HL-60 (cell line): ENCODE measurements around the gene NPHS1.
"Not testable (repeated sequence)": the region's sequence is repeated elsewhere in the genome, so short reads cannot be mapped to it uniquely, and the experiment has no call there.

Source experiments
- DNase-seq, 2 experiments: peaks; one replicate each; pipeline ENCODE4 v3.0.0-alpha.2; 2010 to 2020; ENCODE audit warnings: low read depth in 1 of 2, low spot score in 1 of 2
- H3K27ac ChIP-seq: fragments of 250-450 bp; sonication (Bioruptor Pico); replicated peaks from 2 replicates; pipeline ENCODE4 v1.5.1; 2020; ENCODE audit warnings: mild to moderate bottlenecking, moderate library complexity
- H3K27me3 ChIP-seq: fragments of 250-450 bp; sonication (Bioruptor Pico); 2 replicates; pipeline ENCODE4 v1.5.1; 2021; ENCODE audit warnings: mild to moderate bottlenecking, moderate library complexity; ENCODE audit not compliant: insufficient read depth, poor library complexity, severe bottlenecking
- H3K4me3 ChIP-seq: replicated peaks from 2 replicates; pipeline ENCODE4 v1.5.1; 2011; ENCODE audit warnings: mild to moderate bottlenecking, control low read depth, low read length; ENCODE audit not compliant: insufficient read depth
- GABPA ChIP-seq: IDR thresholded peaks from 2 replicates; pipeline ENCODE4 v1.6.1; 2012; ENCODE audit warnings: low read depth
- POLR2AphosphoS5 ChIP-seq: IDR thresholded peaks from 2 replicates; pipeline ENCODE4 v1.6.1; 2012; ENCODE audit warnings: low read depth
- SPI1 ChIP-seq: IDR thresholded peaks from 2 replicates; pipeline ENCODE4 v1.6.1; 2012; ENCODE audit warnings: low read depth, mild to moderate bottlenecking, borderline replicate concordance
- TF ChIP-seq, protein P1 (sequence below): IDR thresholded peaks from one replicate; pipeline ENCODE4 v1.5.1; 2011; ENCODE audit warnings: low read length, control low read depth, inconsistent platforms; ENCODE audit not compliant: insufficient read depth
- TF ChIP-seq, protein P2 (sequence below): IDR thresholded peaks from 2 replicates; pipeline ENCODE4 v1.6.1; 2012; ENCODE audit warnings: low read depth; ENCODE audit not compliant: insufficient replicate concordance

Gene NPHS1

DNA sequence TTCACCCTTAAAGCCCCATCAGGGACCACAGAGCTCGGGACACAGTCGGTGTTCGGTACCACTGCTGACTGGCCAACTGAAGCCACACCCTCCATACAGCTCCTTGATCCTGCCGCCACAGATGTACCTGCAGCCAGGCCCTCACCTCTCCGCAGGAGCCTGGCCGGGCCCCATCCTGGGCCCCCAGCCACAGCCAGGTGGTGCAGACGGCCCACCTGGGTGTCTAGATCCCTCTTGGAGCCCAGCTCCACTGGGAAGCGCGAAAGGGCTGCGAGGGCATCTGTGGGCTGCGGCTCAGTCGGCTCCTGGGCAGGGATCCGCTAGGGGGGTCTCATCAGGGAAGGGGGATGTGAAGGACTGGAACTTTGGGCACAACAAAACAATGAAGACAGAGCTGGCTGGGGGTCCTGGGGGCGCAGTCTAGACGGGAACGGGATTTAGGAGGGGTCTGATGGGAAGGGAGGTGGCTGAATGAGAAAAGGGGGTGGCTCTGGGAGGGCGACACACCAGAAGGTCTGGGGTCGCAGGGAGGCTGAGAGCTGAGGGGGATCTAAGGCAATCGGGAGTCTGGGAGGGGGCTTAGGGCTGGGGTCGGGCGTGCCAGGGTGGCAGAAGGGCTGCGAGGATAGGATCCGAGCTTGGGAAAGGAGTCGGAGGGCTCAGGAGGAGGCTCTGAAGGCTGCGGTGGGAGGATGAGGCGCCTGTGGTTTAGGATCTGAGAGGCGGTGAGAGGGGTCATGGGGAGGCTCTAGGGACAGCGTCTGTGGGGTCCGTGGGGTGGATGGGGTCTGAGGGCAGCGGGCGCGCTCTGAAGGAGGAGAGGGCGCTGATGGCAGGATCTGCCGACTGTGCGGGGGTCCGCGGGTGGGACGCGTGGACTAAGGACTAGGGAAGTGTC, 55.4 kb downstream of the NPHS1 start:
- Histone ChIP-seq H3K27me3 (peaks cover 8% of the 10 kb centered on the region), H3K4me3 (no peak overlapping the region), H3K27ac (no peak overlapping the region)
- TF ChIP-seq SPI1 (no peak), GABPA (no peak), POLR2AphosphoS5 (no peak)
- TF ChIP-seq, protein P1, sequence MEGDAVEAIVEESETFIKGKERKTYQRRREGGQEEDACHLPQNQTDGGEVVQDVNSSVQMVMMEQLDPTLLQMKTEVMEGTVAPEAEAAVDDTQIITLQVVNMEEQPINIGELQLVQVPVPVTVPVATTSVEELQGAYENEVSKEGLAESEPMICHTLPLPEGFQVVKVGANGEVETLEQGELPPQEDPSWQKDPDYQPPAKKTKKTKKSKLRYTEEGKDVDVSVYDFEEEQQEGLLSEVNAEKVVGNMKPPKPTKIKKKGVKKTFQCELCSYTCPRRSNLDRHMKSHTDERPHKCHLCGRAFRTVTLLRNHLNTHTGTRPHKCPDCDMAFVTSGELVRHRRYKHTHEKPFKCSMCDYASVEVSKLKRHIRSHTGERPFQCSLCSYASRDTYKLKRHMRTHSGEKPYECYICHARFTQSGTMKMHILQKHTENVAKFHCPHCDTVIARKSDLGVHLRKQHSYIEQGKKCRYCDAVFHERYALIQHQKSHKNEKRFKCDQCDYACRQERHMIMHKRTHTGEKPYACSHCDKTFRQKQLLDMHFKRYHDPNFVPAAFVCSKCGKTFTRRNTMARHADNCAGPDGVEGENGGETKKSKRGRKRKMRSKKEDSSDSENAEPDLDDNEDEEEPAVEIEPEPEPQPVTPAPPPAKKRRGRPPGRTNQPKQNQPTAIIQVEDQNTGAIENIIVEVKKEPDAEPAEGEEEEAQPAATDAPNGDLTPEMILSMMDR = no peak
- TF ChIP-seq, protein P2, sequence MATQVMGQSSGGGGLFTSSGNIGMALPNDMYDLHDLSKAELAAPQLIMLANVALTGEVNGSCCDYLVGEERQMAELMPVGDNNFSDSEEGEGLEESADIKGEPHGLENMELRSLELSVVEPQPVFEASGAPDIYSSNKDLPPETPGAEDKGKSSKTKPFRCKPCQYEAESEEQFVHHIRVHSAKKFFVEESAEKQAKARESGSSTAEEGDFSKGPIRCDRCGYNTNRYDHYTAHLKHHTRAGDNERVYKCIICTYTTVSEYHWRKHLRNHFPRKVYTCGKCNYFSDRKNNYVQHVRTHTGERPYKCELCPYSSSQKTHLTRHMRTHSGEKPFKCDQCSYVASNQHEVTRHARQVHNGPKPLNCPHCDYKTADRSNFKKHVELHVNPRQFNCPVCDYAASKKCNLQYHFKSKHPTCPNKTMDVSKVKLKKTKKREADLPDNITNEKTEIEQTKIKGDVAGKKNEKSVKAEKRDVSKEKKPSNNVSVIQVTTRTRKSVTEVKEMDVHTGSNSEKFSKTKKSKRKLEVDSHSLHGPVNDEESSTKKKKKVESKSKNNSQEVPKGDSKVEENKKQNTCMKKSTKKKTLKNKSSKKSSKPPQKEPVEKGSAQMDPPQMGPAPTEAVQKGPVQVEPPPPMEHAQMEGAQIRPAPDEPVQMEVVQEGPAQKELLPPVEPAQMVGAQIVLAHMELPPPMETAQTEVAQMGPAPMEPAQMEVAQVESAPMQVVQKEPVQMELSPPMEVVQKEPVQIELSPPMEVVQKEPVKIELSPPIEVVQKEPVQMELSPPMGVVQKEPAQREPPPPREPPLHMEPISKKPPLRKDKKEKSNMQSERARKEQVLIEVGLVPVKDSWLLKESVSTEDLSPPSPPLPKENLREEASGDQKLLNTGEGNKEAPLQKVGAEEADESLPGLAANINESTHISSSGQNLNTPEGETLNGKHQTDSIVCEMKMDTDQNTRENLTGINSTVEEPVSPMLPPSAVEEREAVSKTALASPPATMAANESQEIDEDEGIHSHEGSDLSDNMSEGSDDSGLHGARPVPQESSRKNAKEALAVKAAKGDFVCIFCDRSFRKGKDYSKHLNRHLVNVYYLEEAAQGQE = no peak
- no peak for DNase-seq

DNA sequence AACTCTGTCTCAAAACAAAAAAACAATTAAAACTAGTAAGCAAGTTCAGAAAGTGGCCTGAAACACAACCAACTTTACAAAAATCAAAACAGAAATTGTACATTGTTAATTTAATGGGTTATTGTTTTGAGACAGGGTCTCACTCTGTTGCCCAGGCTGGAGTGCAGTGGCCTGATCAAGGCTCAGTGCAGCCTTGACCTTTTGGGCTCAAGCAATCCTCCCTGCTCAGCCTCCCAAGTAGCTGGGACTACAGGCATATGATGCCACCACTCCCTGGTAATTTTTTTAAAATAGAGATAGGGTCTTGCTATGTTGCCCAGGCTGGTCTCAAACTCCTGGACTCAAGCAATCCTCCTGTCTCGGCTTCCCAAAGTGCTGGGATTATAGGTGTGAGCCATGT, 56.7 kb downstream of the NPHS1 start:
- H3K27me3 ChIP-seq, H3K27ac ChIP-seq, H3K4me3 ChIP-seq, DNase-seq: not testable (repeated sequence)

DNA sequence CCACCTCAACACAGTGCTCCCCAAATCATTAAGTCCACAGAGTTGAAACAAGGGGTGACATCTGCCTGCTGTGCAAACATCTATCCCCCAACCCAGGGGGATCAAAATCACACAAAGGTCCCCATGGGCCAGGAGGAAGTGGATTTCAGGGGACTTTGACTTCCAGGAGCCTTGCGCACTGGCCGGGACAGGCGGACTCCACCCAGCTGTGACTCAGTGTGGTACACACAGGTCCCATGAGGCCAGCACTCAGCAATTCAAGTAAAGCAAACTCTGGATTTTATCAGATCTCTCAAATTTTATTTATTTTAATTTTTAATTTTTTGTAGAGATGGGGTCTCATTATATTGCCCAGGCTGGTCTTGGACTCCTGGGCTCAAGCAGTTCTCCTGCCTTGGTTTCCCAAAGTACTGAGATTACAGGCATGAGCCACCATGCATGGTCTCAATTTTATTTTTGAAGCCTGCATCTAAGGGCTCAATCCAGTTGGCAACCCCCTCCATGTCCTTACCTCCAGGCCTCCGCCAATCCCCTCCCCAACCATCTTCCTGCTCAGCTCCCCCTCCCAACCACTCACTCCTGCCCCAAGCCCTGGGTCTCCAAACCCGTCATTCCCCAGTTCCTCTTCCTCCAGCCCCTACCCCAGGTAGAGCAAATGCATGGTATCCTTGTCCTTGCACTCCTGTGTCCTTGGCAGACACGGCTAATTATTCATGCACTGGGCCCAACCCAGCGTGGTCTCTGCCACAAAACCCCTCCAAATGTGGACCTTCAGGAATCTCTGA, 58.7 kb downstream of the NPHS1 start:
- H3K27me3 ChIP-seq = peaks cover 8% of the 10 kb centered on the region
- no peak overlapping the region for H3K27ac ChIP-seq
- no peak overlapping the region for H3K4me3 ChIP-seq
- DNase-seq = no peak
- TF ChIP-seq GABPA (no peak), POLR2AphosphoS5 (no peak), SPI1 (no peak)
- TF ChIP-seq, protein P2 = no peak
- TF ChIP-seq, protein P1 = no peak

DNA sequence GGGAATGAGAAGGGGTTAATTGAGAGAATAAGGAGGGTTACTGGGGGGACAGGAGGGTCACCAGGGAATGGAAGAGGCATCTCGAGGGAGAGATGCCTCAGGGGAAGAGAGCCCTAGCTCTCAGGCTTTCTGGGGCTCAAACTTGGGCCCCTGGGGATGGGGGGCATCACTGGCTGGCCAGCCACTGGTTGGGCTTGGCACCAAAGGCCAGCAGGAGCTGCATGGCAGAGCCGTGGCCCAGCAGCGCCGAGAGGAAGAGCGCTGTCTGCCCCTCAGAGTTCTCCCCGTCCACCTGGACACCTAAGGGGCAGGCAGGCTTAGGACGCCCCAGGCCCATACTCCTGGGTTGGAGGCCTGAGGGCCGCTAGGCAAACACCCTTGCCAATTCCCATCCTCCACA, 59.4 kb downstream of the NPHS1 start:
- no peak for TF ChIP-seq SPI1
- H3K4me3 ChIP-seq = no peak overlapping the region
- no peak for DNase-seq
- no peak overlapping the region for H3K27ac ChIP-seq
- H3K27me3 ChIP-seq = peaks cover 8% of the 10 kb centered on the region
